HG02840 (cell line): ENCODE measurements around the gene GPAT3.

Source experiments
- ATAC-seq: cut with Tn5 transposase; IDR thresholded peaks from one replicate; pipeline ENCODE4 v1.9.1; 2021; ENCODE audit warnings: mild to moderate bottlenecking, moderate library complexity, moderate number of reproducible peaks; ENCODE audit not compliant: unreplicated experiment, low FRiP score

GPAT3 gene

DNA sequence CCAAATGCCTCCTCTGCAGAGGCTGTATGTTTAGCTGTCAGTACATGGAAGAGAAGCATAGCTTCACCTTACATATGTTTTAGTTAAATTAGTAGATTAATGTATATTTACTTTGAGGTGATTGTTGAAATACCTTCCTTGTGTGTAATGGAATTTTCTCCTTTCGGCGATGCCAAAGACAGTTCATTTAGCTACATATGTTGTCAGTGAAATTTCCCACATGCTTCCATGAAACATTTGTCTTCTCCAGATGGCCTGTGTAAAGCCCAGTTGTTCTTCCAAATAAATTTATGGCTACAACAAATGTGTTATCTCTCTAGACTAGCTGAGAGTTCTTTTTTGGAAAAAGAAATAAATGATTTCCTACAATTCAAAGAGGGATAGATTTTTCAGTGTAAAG, 95.2 kb downstream of the GPAT3 start:
- no peak for ATAC-seq

DNA sequence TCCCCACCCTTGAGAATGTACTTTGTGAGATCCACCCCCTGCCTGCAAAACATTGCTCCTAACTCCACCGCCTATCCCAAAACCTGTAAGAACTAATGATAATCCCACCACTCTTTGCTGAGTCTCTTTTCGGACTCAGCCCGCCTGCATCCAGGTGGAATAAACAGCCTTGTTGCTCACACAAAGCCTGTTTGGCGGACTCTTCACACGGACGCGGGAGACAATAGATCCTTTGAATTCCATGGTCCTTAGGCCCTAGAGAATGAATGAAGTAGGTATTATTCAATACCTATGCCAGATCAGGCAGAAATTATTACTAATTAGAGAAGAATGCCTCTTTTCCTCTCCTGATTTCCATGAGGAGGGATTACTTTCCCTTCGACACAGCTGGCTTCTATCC, 101.0 kb downstream of the GPAT3 start:
- no peak for ATAC-seq

DNA sequence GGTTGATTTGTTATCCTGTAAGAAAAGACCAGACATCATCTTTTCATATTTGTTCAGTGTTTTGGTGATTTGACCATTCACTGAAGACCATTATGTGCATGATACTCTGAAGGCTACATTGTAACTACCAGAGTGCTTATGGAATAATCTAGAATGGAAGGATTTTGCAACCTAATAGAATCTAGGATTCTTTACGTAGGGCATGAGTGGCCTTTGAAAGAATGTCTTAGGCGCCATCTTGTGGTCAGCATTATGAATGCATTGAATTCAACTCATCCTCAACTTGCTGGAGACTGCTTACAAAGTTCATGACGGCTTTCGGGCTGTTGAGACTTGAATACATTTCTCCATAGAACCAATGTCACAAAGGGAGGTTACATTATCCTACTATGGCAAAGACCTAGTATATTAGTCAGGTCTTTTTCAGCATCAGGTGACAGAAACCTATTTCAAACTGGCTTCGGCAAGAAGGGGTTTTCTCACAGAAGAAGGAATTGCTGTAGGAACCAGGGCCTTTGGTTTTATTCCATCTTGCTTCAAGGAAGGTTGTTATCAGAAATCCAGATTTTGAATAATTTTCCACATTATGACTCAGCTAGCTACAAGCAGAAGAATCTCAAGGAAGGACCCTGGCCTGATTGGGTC, 104.1 kb downstream of the GPAT3 start:
- ATAC-seq: no peak

GRCh38 chr4:83643036-83643435, 107.1 kb downstream of the GPAT3 start:
- ATAC-seq: no peak

DNA sequence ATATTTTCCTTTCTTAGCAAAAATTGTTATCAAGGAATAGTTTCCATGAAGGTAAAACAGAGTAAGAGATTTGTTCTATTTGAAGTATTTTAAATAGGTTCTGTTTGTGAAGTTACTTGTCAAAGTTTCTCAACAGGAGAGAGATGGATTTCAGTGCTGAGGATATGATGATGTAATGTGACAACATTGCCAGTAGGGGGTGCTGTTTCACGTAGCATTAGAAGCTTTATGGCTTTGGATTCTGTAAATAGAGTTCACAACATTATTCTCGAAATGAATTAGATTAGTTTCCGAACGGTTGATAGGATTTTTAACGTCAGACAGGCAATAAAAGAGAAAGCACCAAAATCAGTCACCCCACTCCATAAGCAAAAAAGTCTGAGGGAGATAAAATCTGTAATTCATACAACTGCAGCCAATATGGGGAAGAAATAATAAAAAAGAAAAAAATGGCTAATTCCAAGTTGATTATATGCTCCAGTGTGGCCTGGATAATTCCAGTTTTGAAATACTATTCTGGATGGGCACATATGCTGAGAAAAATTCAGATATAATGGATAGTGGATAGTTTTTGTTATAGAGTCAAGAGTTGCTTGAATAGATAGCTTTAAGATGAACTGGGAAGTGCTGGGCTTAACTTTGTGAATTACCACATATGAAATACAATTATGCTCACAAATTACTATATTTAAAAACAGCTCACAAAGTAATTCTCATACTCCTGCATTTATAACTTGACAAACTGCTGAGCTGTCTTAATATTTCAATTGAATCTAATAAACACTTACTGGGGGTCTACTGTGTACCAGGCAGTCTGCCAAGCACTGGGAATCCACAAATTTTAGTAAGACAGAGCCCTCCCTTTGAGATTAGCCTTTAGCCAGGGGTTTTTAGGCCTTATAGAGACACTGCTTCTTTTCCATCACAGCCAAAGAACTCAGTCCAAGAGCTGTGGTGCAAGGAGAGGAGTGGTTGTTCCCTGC, 109.1 kb downstream of the GPAT3 start:
- no peak for ATAC-seq

DNA sequence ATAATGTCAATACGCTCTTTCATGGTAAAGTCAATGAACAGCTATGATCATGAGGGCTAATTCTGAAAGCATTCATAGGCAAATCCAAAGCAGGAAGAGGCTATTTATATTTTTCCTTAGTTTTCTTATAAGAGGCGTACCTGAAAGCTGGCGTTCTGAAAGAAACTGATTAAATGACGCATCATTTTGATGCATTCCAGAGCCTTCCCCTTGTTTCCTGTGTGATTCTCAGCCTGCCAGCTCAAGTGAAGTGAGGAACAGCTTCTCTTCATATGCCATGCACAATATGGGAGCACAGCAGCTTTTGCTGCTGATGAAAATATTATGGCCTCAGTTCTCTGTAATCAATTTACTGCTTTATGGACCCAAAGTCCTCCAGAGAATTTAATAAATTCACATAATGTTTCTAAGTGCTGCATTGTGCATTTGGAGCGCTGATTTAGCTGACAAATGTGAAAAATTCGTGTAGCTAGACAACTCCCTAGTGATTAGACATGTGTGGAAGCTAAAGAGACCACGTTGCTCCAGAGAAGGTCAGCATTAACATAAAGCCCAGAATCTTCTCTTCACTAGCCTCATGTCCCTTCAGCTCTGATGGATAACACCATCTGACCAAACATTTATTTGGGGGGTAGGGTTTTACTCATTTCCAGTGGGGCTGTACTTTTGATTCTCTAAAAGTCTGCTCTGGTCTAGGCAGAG, 110.8 kb downstream of the GPAT3 start:
- no peak for ATAC-seq

GRCh38 chr4:83651846-83652245, 115.9 kb downstream of the GPAT3 start:
- ATAC-seq: no peak
